ENCODE measurements around the gene OPRM1.
"Not testable (repeated sequence)": the region's sequence is repeated elsewhere in the genome, so short reads cannot be mapped to it uniquely, and the experiment has no call there.

OPRM1 gene

DNA sequence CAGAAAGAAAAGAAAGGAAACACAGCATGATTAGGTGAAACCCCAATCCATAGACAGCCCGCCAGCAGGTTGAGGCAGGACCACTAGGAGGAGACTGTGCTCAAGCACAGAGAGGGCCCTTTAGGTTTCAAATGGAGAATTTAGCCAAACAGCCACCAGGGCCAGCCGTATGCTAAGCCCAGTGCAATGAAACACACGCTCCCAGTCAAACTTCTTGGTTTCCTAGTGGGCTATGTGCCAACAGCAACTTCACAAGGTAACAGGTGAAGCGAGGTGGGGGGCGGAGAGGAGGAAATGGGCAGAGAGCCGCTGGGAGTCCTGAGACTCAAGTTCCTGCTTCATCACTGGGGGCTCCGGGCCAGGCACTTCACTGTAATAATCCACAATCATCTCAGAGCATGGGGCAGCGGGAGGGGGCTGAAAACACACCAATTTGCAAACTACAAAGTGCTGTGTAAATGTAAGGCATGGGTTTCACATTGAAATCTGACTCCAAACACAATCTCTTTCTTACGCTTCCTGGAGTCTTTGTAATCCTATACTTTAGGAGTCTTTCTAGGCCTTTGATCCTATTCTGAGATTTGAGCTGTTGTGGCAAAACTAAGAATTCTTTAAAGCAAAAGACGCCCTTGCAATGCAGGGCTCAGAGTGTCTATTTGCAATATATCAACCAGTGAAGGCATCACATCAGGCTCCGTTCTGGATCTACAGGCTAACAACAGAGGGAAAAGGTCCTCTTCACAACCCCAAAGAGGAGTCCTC lies 117.3 kb downstream of the OPRM1 start:
- FAIRE-seq = no peak

- no peak for FAIRE-seq
Observed at GRCh38 chr6:154157082-154157481, 118.0 kb downstream of the OPRM1 start.

GRCh38 chr6:154157706-154158105 lies 118.7 kb downstream of the OPRM1 start:
- FAIRE-seq = no peak

DNA sequence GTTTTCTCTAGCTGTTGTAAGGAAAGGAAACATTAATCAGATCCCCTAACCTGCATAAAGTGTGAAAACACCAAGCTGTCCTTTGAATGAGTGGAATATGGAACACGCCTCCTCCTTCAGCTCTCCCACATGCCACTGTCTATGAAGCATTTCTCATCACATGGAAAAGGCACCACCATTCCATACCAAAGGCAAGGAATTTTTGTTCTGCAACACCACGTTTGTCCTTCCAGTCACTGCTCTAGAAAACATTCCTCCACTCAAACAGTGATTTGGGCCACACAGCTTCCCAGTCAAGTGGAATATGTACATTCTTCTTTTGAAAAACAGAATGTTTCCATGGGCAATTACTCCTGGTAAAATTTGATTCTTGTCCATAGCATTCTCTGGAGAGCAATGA lies 120.1 kb downstream of the OPRM1 start:
- no peak for FAIRE-seq

- FAIRE-seq = no peak
Observed at GRCh38 chr6:154161689-154162088, 122.6 kb downstream of the OPRM1 start.

GRCh38 chr6:154164397-154164796 lies 125.4 kb downstream of the OPRM1 start:
- no peak for FAIRE-seq

DNA sequence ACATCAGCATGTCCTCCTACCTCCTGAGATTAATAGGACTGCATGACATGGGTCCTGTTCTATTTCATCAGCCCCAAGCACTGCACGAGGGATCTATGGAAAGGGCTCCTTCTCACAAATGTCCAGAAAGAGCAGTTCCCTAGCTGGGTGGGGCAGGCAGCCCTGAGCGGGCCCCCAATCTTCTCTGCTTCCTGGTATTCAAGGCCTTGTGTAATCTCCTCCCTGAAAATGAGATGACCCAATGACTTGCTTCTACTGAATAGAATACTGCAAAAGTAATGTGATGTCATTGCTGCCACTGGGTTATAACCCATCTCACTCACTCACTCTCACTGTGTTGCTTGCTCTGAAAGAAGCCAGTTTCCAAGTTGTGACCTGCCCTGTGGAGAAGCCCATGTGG lies 126.4 kb downstream of the OPRM1 start:
- FAIRE-seq = no peak

- FAIRE-seq = no peak
Observed at GRCh38 chr6:154166140-154166539, 127.1 kb downstream of the OPRM1 start.

DNA sequence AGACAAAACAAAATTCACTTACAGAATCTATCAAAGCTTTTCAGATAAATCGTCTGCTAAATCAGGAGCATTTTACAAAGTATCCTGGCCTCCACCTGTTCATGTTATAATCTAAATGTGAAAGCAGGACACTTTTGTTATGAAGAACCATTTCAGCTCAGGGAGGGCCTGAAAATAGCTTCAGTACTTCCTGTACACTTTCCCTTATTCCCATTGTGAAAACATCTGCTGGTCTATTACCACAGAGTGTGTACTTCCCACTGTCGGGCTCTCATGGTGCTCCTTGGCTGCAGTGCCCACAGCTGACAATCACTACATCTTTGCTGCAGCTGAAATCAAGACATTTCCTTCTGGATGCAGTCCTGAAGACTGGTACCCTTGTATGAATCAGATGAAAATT lies 128.1 kb downstream of the OPRM1 start:
- FAIRE-seq = no peak

DNA sequence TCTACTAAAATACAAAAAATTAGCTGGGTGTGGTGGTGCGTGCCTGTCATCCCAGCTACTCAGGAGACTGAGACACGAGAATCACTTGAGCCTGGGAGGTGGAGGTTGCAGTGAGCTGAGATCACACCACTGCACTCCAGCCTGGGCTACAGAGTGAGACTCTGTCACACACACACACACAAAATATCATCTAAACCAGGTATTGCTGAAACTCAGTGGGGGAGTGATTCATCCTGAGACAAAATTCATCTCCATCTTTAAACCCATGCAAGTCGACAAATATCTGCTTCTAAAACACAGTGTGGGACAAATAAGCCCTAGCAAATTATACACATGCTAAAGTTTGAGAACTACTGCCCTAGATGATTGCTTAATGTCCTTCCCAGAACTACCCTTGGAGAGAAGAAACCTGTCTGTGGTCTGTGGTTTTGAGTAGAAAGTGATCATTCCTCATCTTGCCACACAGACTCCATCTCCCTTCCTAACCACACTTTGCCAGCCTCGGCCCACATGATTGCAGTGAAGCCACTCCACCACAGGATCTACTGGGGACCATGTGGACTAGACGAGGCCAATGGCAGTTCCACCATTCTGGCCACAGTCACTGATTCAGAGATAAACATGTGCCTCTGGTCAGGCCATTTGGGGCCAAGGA lies 130.3 kb downstream of the OPRM1 start:
- FAIRE-seq = no peak

- FAIRE-seq = no peak
Observed at GRCh38 chr6:154170106-154170505, 131.1 kb downstream of the OPRM1 start.

DNA sequence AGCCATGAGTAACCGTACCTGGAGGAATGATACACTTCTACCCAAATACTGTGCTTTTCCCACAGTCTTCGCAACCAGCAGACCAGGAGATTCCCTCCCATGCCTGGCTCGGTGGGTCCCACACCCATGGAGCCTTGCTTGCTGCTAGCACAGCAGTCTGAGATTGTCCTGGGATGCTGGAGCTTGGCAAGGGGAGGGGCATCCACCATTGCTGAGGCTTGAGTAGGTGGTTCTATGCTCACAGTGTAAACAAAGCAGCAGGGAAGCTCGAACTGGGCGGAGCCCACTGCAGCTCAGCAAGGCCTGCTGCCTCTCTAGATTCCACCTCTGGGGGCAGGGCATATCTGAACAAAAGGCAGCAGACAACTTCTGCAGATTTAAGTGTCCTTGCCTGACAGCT lies 133.4 kb downstream of the OPRM1 start:
- FAIRE-seq = not testable (repeated sequence)

- FAIRE-seq = no peak
Observed at GRCh38 chr6:154179434-154179833, 140.4 kb downstream of the OPRM1 start.

- no peak for FAIRE-seq
Observed at GRCh38 chr6:154187203-154187602, 148.2 kb downstream of the OPRM1 start.

GRCh38 chr6:154187714-154188113 lies 148.7 kb downstream of the OPRM1 start:
- no peak for FAIRE-seq

- no peak for FAIRE-seq
Observed at GRCh38 chr6:154196333-154196885, 157.4 kb downstream of the OPRM1 start.

- FAIRE-seq = no peak
Observed at GRCh38 chr6:154197196-154197860, 158.3 kb downstream of the OPRM1 start.

GRCh38 chr6:154201688-154202087 lies 162.6 kb downstream of the OPRM1 start:
- not testable (repeated sequence) for FAIRE-seq

DNA sequence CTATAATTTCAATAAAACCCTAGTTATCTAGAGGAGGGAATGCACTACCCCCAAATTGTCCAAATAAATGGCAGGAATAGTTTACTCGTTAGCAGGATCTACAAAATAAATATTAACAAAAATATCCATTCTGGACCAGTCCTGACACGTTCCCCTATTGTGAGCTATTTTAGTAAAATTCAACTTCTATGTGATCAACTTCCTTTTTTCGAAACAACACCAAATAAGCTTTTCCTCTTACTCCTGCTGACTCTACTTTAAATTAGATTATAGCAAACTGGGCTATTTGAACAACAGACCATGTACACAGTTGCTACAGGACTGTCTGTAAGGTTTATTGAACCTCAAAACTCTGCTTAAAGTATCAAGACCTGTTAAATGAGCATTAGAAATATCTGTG lies 163.3 kb downstream of the OPRM1 start:
- FAIRE-seq = no peak

GRCh38 chr6:154202958-154203357 lies 163.9 kb downstream of the OPRM1 start:
- no peak for FAIRE-seq

DNA sequence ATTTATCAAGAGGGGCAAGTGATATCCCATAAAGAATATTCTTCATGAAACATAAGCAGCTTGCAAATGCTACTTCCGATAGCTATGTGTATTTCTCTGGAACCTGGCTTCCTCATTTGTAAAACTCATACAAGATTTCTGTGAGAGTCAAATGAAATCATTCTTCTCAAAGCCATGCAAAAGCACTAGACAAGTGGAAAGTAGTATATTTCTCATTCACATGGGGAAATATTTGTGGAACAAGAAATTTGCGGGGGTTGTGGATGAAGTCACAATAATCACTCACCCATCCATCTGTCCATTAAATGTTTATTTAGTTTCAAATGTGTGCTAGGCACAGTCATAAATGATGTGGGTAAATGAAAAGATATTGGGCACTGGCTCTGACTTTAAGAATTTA lies 167.1 kb downstream of the OPRM1 start:
- FAIRE-seq = no peak

DNA sequence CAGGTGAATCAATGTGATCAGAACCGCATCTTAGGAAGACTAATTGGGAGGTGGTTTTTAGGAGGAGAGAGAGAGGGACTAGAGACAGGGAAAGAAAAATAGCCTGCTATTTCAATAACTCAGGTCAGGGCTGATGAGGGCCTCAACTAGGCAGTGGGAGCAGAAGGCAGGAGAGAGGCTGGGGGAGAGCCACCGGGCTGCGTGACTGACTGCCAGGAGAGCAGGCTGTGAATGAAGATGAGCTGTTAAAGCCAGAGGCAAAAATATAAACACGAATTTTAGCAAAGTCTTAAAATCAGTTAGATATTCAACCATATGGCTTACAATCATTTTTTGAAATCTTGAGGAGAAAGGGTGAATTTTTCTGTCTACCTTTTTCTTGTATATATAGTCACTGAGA lies 168.0 kb downstream of the OPRM1 start:
- FAIRE-seq = no peak

- no peak for FAIRE-seq
Observed at GRCh38 chr6:154209555-154209954, 170.5 kb downstream of the OPRM1 start.

DNA sequence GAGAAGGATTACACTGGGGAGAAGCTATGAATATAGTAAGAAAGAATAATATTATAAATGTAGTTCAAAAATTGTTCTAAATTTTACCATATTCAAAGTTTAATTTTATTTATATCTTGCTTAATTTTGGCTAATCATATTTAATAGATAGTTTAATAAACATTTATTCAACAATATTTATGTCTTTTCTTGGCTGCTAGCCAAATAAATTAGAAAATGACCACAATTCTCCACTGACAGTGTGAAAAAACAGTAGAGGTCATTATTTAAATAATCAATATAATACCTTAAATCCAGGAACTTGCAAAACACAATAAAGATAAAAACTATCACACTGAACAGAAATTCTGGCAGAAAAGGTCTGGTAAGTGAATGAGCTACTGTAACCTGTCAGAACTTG lies 171.6 kb downstream of the OPRM1 start:
- FAIRE-seq = peak; percentile 53
